Muscle of arm (tissue), 14 donors: ENCODE data around the gene ZNG1E. TPM values are rescaled to one million over a fixed set of nuclear protein-coding genes. Genes with fewer than 3 reads are reported as not detected.
A peak's percentile ranks its signal among the peaks of the same experiment; 100 is the strongest.
"Not testable (repeated sequence)": the region's sequence is repeated elsewhere in the genome, so short reads cannot be mapped to it uniquely, and the experiment has no call there.

Experiments
- DNase-seq: peaks from one replicate; pipeline ENCODE4 v3.0.0-alpha.2; 2013
- long read RNA-seq, 11 donors: transcript quantifications; one replicate each; lab custom pipeline, GENCODE V29; 2026
- polyA plus RNA-seq, 12 donors: library from polyadenylated mRNA; unstranded; fragments of 120-200 nt; gene quantifications; one replicate each; pipeline ENCODE4 v1.2.1, GENCODE V29; 2013; ENCODE audit not compliant: insufficient read length in 12 of 12

Gene ZNG1E
- 10 to 100 TPM in 11 of 12 donors, not detected in 1; 26.9 to 59.3 (median 48.4) TPM for polyA plus RNA-seq
- long read RNA-seq, donor 1, transcript CBWD5-225 (6 exons, 3,326 nt), result minor isoform, 5 of 31 reads
- long read RNA-seq, donor 1, transcript CBWD5-202 (3 exons, 1,347 nt), result major isoform, 17 of 31 reads
- long read RNA-seq, donor 1, transcript CBWD5-233 (16 exons, 1,411 nt), result minor isoform, 5 of 31 reads
- long read RNA-seq, donor 1, partial matches to known transcripts, result 0 of 31 reads
- long read RNA-seq, donor 1, other reads (novel, unspliced or antisense), result 0 of 31 reads
- long read RNA-seq, donor 2, transcript CBWD5-202 (3 exons, 1,347 nt), result major isoform, 15 of 30 reads
- long read RNA-seq, donor 2, partial matches to known transcripts, result 8 of 30 reads
- long read RNA-seq, donor 2, other reads (novel, unspliced or antisense), result 0 of 30 reads
- long read RNA-seq, donor 3, partial matches to known transcripts, result 7 of 15 reads
- long read RNA-seq, donor 3, other reads (novel, unspliced or antisense), result 0 of 15 reads
- long read RNA-seq, donor 4, partial matches to known transcripts, result 0 of 5 reads
- long read RNA-seq, donor 4, other reads (novel, unspliced or antisense), result 0 of 5 reads
- long read RNA-seq, donor 5, result 0 reads
- long read RNA-seq, donor 6, transcript CBWD5-202 (3 exons, 1,347 nt), result major isoform, 17 of 28 reads
- long read RNA-seq, donor 6, partial matches to known transcripts, result 6 of 28 reads
- long read RNA-seq, donor 6, other reads (novel, unspliced or antisense), result 0 of 28 reads
- long read RNA-seq, donor 7, partial matches to known transcripts, result 0 of 8 reads
- long read RNA-seq, donor 7, other reads (novel, unspliced or antisense), result 0 of 8 reads
- long read RNA-seq, donor 8, transcript CBWD5-202 (3 exons, 1,347 nt), result major isoform, 8 of 20 reads
- long read RNA-seq, donor 8, partial matches to known transcripts, result 5 of 20 reads
- long read RNA-seq, donor 8, other reads (novel, unspliced or antisense), result 0 of 20 reads
- long read RNA-seq, donor 9, transcript CBWD5-202 (3 exons, 1,347 nt), result major isoform, 11 of 18 reads
- long read RNA-seq, donor 9, partial matches to known transcripts, result 5 of 18 reads
- long read RNA-seq, donor 9, other reads (novel, unspliced or antisense), result 0 of 18 reads
- long read RNA-seq, donor 10, transcript CBWD5-202 (3 exons, 1,347 nt), result major isoform, 16 of 27 reads
- long read RNA-seq, donor 10, partial matches to known transcripts, result 6 of 27 reads
- long read RNA-seq, donor 10, other reads (novel, unspliced or antisense), result 0 of 27 reads
- long read RNA-seq, donor 11, transcript CBWD5-202 (3 exons, 1,347 nt), result major isoform, 19 of 30 reads
- long read RNA-seq, donor 11, partial matches to known transcripts, result 6 of 30 reads
- long read RNA-seq, donor 11, other reads (novel, unspliced or antisense), result 0 of 30 reads

DNA sequence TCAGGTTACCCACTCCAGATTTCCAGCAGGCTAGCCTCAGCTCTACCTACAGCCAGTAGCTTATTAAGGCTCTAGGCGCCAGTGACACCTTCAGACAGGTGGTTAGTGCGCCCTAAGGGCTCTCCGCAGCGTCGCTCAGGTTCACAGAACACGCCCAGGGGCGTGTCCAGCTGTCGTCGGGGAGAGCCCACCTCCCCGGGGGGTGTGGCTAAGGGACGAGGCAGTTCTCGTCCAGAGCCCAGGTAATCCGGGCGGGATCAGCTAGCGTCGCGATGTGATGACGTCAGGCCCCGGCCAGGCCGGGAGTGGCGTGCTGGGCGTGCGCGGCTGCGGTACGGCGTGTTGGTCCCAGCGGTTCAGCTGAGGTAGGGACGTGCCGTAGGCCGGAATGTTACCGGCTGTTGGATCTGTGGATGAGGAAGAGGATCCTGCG is at the start of gene ZNG1E:
ZNG1E (plus strand) TSS at position 340 of the 433 bp plus-strand sequence; CDS start at position 389, 49 bp downstream.
- DNase-seq, result peak; percentile 43

DNA sequence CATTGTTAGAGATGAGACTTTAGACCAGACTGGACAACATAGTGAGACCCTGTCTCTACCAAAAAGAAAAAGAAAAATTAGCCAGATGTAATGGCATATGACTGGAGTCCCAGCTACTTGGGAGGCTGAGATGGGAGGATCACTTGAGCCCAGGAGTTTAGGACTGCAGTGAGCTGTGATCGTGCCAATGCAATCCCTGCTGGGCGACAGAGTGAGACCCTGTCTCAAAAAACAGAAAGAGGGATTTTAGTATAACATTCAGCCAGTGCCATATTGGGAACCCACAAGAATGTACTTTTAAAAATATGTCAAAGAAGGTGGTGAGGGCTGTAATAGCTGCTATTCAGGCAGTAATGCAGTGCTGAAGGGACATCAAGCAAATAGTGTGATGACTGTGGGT is 2.1 kb upstream of the ZNG1E start:
- not testable (repeated sequence) for DNase-seq

DNA sequence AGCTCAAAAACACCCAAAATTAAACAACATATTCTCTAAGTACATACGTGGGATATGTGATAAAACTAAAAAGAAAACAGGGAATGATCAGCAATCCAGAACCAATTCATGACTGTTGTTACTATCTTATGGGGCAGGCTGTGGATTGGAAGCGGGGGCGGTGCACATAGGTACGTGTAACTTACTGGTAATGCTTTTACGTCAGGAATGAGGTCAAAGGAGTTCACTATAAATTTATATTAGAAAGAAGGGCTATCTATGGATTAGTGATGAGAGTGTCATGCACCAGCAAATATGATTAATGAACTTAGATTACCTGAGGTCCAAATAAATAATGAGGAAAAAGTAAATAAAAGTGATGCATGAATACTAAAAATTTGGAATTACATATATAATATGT is 710 bp upstream of the ZNG1E start:
- DNase-seq, result not testable (repeated sequence)

DNA sequence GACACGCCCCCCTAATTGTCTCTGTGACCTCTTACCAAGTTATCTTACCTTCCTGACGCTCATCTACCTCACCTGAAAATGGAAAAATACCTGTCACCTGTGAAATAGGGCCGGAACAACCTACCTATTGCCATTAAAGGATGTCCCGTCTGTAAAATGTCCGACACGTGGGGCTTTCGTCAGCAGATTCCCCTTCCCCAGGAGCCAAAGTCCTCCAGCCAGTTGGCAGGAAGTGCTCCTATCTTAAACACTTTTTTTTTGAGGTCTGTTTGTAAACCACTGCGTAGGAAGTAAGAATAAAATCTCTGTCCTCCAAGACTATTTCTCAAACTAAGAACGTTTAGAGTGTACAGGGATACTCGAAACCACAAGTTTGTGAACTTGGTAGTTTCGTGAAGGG is 661 bp downstream of the ZNG1E start:
- not testable (repeated sequence) for DNase-seq

DNA sequence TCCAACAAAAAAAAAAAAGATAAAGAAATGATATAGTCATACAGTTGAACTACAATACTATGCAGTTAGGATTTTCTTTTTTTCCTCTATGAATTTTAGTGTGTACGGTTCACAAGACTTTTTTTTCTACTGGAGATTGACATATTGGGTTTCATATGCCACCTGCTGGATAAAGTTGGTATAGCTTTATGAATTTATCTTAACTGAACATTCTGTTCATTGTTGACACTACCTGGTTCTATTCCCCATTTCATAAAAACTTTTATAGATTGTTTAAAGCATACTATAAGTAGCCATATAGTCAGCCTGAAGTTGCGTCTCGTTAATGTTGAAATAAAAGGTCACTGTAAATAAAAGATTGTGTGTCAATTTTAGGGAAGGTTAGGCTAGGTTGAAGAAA is 2.8 kb downstream of the ZNG1E start:
- not testable (repeated sequence) for DNase-seq

- DNase-seq, result not testable (repeated sequence)
Observed at GRCh38 chr9:65703550-65703949, 27.8 kb downstream of the ZNG1E start.

DNA sequence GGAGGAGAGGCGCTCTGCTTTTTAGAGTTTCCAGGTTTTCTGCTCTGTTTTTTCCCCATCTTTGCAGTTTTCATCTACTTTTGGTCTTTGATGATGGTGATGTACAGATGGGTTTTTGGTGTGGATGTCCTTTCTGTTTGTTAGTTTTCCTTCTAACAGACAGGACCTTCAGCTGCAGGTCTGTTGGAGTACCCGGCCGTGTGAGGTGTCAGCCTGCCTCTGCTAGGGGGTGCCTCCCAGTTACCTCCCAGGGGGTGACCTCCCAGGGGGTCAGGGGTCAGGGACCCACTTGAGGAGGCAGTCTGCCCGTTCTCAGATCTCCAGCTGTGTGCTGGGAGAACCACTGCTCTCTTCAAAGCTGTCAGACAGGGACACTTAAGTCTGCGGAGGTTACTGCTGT is 38.7 kb downstream of the ZNG1E start:
- DNase-seq, result not testable (repeated sequence)

- not testable (repeated sequence) for DNase-seq
Observed at GRCh38 chr9:65737096-65737564, 61.4 kb downstream of the ZNG1E start, which contains the start of gene FOXD4L4. FOXD4L4 (plus strand) TSS chr9:65737146; CDS start chr9:65737146, 0 bp downstream.

DNA sequence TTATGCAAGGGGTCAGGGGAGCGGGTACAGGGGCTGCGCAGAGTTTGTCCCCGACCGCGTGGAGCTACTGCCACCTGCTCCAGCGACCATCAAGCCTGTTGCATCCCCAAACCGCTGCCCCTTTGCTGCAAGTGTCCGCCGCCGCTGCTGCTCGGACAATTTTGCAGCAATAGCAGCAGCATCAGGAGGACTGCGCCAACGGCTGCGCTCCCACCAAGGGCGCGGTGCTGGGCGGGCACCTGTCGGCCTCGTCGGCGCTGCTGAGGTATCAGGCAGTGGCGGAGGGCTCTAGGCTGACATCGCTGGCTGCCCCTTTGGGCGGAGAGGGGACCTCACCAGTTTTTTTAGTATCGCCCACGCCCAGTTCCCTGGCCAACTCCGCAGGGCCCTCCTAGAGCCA is 62.4 kb downstream of the ZNG1E start:
- DNase-seq, result not testable (repeated sequence)

Other genes starting within 250 kb of the ZNG1E start
- gene FOXD4L4, start 61.2 kb downstream of the ZNG1E start, polyA plus RNA-seq, result under 1 TPM in 7 of 12 donors, not detected in 5; 0.08 to 0.52 (median 0.22) TPM